Nephron progenitor cell (in vitro differentiated cells): Measurements from ENCODE around the gene CITED4.
"Not testable (repeated sequence)": the region's sequence is repeated elsewhere in the genome, so short reads cannot be mapped to it uniquely, and the experiment has no call there.

Experiments used
- DNase-seq: peaks from one replicate; pipeline ENCODE4 v3.0.0; 2021
- H3K27ac Mint-ChIP-seq: 2 replicates; pipeline ENCODE4 v1.8.0; 2021; ENCODE audit warnings: mild to moderate bottlenecking, moderate library complexity, mixed read lengths
- H3K27me3 Mint-ChIP-seq: 2 replicates; pipeline ENCODE4 v1.8.0; 2021; ENCODE audit warnings: mild to moderate bottlenecking, low read depth, mixed read lengths; ENCODE audit not compliant: poor library complexity
- H3K36me3 Mint-ChIP-seq: 2 replicates; pipeline ENCODE4 v1.8.0; 2021; ENCODE audit warnings: low read depth, mixed read lengths
- H3K4me1 Mint-ChIP-seq: 2 replicates; pipeline ENCODE4 v1.8.0; 2021; ENCODE audit warnings: mixed read lengths
- H3K4me3 Mint-ChIP-seq: 2 replicates; pipeline ENCODE4 v1.8.0; 2021; ENCODE audit warnings: mild to moderate bottlenecking, moderate library complexity, mixed read lengths
- H3K9me3 Mint-ChIP-seq: 2 replicates; pipeline ENCODE4 v1.8.0; 2021; ENCODE audit warnings: mild to moderate bottlenecking, moderate library complexity, mixed read lengths
- CTCF ChIP-seq: fragments of 200-600 bp; sonication (generic); IDR thresholded peaks from 2 replicates; pipeline ENCODE4 v1.5.0; 2021; ENCODE audit warnings: antibody characterized with exemption

The CITED4 gene

GRCh38 chr1:40898431-40898901 is 36.3 kb upstream of the CITED4 start:
- Mint-ChIP-seq H3K36me3 (no peaks in the 10 kb centered on the region), H3K4me1 (peaks cover 12% of the 10 kb centered on the region), H3K27ac (no peak overlapping the region), H3K9me3 (peaks cover 23% of the 10 kb centered on the region), H3K27me3 (peaks cover 14% of the 10 kb centered on the region), H3K4me3 (no peak overlapping the region)
- no peak for TF ChIP-seq CTCF
- no peak for DNase-seq

GRCh38 chr1:40897513-40897912 is 35.4 kb upstream of the CITED4 start:
- Mint-ChIP-seq H3K27me3 (peaks cover 14% of the 10 kb centered on the region), H3K4me3 (no peak overlapping the region), H3K4me1 (peaks cover 12% of the 10 kb centered on the region), H3K27ac (peak overlapping the region; percentile 73), H3K36me3 (no peaks in the 10 kb centered on the region), H3K9me3 (peaks cover 30% of the 10 kb centered on the region)
- no peak for DNase-seq
- TF ChIP-seq CTCF, result no peak

- Mint-ChIP-seq H3K4me3 (no peak overlapping the region), H3K27ac (no peak overlapping the region), H3K9me3 (peaks cover 30% of the 10 kb centered on the region), H3K36me3 (no peaks in the 10 kb centered on the region), H3K27me3 (peaks cover 15% of the 10 kb centered on the region), H3K4me1 (peaks cover 6% of the 10 kb centered on the region)
- DNase-seq, result no peak
- TF ChIP-seq CTCF, result no peak
Measured at GRCh38 chr1:40896482-40896881, 34.3 kb upstream of the CITED4 start.

GRCh38 chr1:40895601-40896000 is 33.4 kb upstream of the CITED4 start:
- Mint-ChIP-seq H3K4me1 (peaks cover 6% of the 10 kb centered on the region), H3K9me3 (peaks cover 30% of the 10 kb centered on the region), H3K36me3 (no peaks in the 10 kb centered on the region), H3K4me3 (no peak overlapping the region), H3K27ac (no peak overlapping the region), H3K27me3 (peaks cover 22% of the 10 kb centered on the region)
- DNase-seq, result no peak
- TF ChIP-seq CTCF, result no peak

GRCh38 chr1:40894858-40895257 is 32.7 kb upstream of the CITED4 start:
- peaks cover 21% of the 10 kb centered on the region for H3K27me3 Mint-ChIP-seq
- not testable (repeated sequence) for DNase-seq, H3K36me3 Mint-ChIP-seq, H3K4me1 Mint-ChIP-seq, H3K27ac Mint-ChIP-seq, H3K4me3 Mint-ChIP-seq
- H3K9me3 Mint-ChIP-seq, result peaks cover 30% of the 10 kb centered on the region

GRCh38 chr1:40894455-40894854 is 32.3 kb upstream of the CITED4 start:
- Mint-ChIP-seq H3K27ac (no peak overlapping the region), H3K4me1 (peaks cover 6% of the 10 kb centered on the region), H3K9me3 (peaks cover 30% of the 10 kb centered on the region), H3K36me3 (no peaks in the 10 kb centered on the region), H3K27me3 (peaks cover 21% of the 10 kb centered on the region), H3K4me3 (no peak overlapping the region)
- TF ChIP-seq CTCF, result no peak
- no peak for DNase-seq
